Thyroid gland (tissue), 4 donors: ENCODE measurements around the gene PIM3. TPM values are rescaled to one million over a fixed set of nuclear protein-coding genes. Genes with fewer than 3 reads are reported as not detected.

Experiments used
- DNase-seq, 2 donors: peaks; one replicate each; pipeline ENCODE4 v3.0.0-alpha.2; 2019
- H3K27ac ChIP-seq, 3 donors: fragments of 200-600 bp; sonication (generic); 1 replicate in 2 of 3; 2 replicates in 1 of 3; pipeline ENCODE4 v1.5.1; 2016 to 2019; ENCODE audit warnings: mild to moderate bottlenecking in 1 of 3, moderate library complexity in 1 of 3
- H3K27me3 ChIP-seq: fragments of 200-600 bp; sonication (generic); one replicate; pipeline ENCODE4 v1.5.1; 2019
- H3K36me3 ChIP-seq, 2 donors: fragments of 200-600 bp; sonication (generic); one replicate each; pipeline ENCODE4 v1.5.1; 2016 to 2019
- H3K4me1 ChIP-seq, 2 donors: fragments of 200-600 bp; sonication (generic); one replicate each; pipeline ENCODE4 v1.5.1; 2017 to 2019
- H3K4me3 ChIP-seq, 3 donors: fragments of 200-600 bp; sonication (generic); replicated peaks in 1 of 3; 1 replicate in 2 of 3; 2 replicates in 1 of 3; pipeline ENCODE4 v1.5.1; 2016; ENCODE audit warnings: mild to moderate bottlenecking in 1 of 3
- H3K9me3 ChIP-seq: fragments of 200-600 bp; sonication (generic); one replicate; pipeline ENCODE4 v1.5.1; 2017
- CTCF ChIP-seq, 6 experiments: fragments of 200-600 bp in 3 of 6; fragments of 450-650 bp in 3 of 6; sonication (generic) in 3 of 6; IDR thresholded peaks; one replicate each; pipeline ENCODE4 v1.5.1; 2016 to 2019; ENCODE audit warnings: antibody characterized with exemption in 6 of 6, mild to moderate bottlenecking in 2 of 6, inconsistent platforms in 1 of 6, moderate library complexity in 1 of 6
- POLR2A ChIP-seq, 2 donors: fragments of 450-650 bp; IDR thresholded peaks; one replicate each; pipeline ENCODE4 v1.6.1; 2017; ENCODE audit warnings: antibody characterized with exemption in 2 of 2, mild to moderate bottlenecking in 2 of 2, moderate library complexity in 1 of 2
- WGBS, 2 donors: methylation state at CpG; one replicate each; pipeline ENCODE4 v1.1.5; 2017; 5-methylcytosine and 5-hydroxymethylcytosine counted together
- intact Hi-C: fragments of 100-400 bp; cut with DNase I; formaldehyde crosslinking; loops from one replicate; pipeline ENCODE4 v1.15.1; 2023
- total RNA-seq, 4 donors: library from RNA; depleted of rRNA; stranded (reverse); fragments of >200 nt; gene quantifications; one replicate each; pipeline ENCODE4 v1.2.3, GENCODE V29; 2016

PIM3 gene
- total RNA-seq, 4 donors from 2014 or later: 45.4 to 108 (median 73.2) TPM

GRCh38 chr22:49995041-49995360, 34.4 kb downstream of the PIM3 start:
- DNase-seq: no peak
- TF ChIP-seq CTCF (IDR thresholded peaks at IDR 0.05) (no peak), POLR2A (IDR thresholded peaks at IDR 0.05) (no peak)
- no peaks in the 10 kb centered on the region for H3K9me3 ChIP-seq
- H3K27ac ChIP-seq: no peak overlapping the region
- intact Hi-C loops: no loop called here
- peaks cover 0 to 12% of the 10 kb centered on the region in 2 donors for H3K4me1 ChIP-seq
- 80 to 100% methylated on average over 1 of the region's 3 CpGs for WGBS, 2 donors
- H3K27me3 ChIP-seq: peaks cover 3% of the 10 kb centered on the region
- no peak overlapping the region for H3K4me3 ChIP-seq
- no peaks in the 10 kb centered on the region for H3K36me3 ChIP-seq

DNA sequence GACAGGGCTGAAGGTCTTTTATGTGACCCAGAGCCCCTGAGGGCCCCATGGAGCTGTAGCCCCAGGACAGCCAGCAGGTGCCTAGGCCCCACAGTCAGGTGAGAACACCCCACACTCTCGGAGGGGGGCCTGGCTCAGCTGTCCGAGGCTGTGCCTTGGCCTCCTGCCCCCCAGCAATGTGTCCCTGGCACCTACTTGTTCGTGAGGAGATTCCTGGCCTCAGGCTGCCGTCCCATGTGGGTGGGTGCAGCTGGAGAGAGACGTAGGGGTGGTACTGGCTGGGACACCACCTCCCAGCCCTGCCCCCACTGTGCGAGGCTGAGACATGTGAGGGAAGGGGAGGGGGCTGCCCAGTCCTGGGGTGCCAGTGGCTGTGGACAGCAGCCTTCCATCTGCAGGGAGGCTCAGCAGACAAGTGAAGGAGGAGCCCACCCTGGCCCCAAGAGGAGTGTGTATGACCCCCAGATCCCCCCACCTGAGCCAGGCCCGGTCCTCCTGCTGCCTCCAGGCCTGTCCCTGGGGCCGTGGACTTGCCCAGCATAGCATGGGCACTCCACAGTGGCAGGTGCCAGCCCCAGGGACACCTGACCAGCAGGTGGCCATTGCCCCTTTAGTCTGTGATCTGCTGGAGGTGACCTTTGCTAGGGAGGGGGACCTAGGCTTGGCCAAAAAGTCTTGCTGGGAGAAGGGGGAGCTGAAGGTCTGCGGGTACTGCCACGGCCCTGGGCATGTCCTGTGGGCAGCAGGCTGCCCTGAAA, 35.0 kb downstream of the PIM3 start:
- Histone ChIP-seq H3K27ac (no peak overlapping the region), H3K27me3 (peaks cover 4% of the 10 kb centered on the region), H3K36me3 (no peaks in the 10 kb centered on the region), H3K9me3 (no peaks in the 10 kb centered on the region), H3K4me1 (peaks cover 0 to 12% of the 10 kb centered on the region in 2 donors), H3K4me3 (no peak overlapping the region)
- TF ChIP-seq POLR2A (IDR thresholded peaks at IDR 0.05): no peak
- TF ChIP-seq CTCF (IDR thresholded peaks at IDR 0.05): no peak
- intact Hi-C loops: no loop called here
- WGBS, 2 donors: 90 to 91% methylated on average over 4 to 6 of the region's 10 CpGs
- no peak for DNase-seq

- H3K36me3 ChIP-seq: no peaks in the 10 kb centered on the region
- H3K27ac ChIP-seq: no peak overlapping the region
- intact Hi-C loops: no loop called here
- H3K9me3 ChIP-seq: no peaks in the 10 kb centered on the region
- H3K4me1 ChIP-seq: peaks cover 0 to 12% of the 10 kb centered on the region in 2 donors
- WGBS, 2 donors: 89 to 95% methylated on average over 3 to 4 of the region's 4 CpGs
- TF ChIP-seq POLR2A (IDR thresholded peaks at IDR 0.05): no peak
- TF ChIP-seq CTCF (IDR thresholded peaks at IDR 0.05): no peak
- no peak overlapping the region for H3K4me3 ChIP-seq
- DNase-seq: no peak
- peaks cover 4% of the 10 kb centered on the region for H3K27me3 ChIP-seq
These were observed 35.5 kb downstream of the PIM3 start for GRCh38 chr22:49996119-49996517.

DNA sequence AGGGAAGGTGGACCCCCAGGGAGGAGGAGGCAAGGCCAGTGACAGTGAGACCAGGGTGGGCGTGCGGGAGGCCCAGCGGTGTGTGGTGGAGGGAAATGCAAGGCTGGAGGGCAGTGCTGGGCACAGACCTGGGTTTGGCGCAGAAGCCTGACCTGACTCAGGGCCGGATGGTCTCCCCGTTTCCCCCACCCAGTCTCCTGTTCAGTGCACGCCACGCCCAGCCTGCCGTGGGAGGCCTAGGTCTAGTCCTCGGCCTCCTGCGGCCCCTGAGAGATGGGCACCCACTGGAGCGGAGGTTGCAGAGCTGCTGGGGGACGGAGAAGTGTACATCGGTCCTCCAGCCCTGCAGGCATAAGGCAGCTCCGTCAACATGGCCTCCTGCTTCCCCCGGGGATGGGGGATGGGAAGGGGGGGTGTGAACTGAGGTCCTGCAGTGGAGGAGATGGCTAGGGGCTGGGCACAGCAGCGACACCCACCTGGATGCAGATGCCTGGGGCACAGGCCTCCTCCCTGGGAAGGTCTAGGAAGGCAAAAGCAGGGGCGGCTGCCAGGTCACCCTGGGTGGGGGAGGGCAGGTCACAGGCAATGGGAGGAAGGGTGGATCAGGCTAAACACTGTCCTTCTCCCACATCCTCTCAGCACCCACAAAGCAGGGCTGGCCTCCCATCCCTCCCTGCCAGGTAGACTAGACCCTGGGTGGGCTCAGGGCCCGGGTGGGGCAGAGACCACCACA, 36.1 kb downstream of the PIM3 start:
- H3K36me3 ChIP-seq: no peaks in the 10 kb centered on the region
- H3K4me3 ChIP-seq: no peak overlapping the region
- TF ChIP-seq CTCF (IDR thresholded peaks at IDR 0.05): no peak
- no peak for TF ChIP-seq POLR2A (IDR thresholded peaks at IDR 0.05)
- H3K27ac ChIP-seq: no peak overlapping the region
- H3K4me1 ChIP-seq: peaks cover 0 to 12% of the 10 kb centered on the region in 2 donors
- WGBS, 2 donors: 87 to 88% methylated on average over 14 to 17 of the region's 19 CpGs
- peaks cover 4% of the 10 kb centered on the region for H3K27me3 ChIP-seq
- H3K9me3 ChIP-seq: no peaks in the 10 kb centered on the region
- DNase-seq: no peak
- intact Hi-C loops: no loop called here

DNA sequence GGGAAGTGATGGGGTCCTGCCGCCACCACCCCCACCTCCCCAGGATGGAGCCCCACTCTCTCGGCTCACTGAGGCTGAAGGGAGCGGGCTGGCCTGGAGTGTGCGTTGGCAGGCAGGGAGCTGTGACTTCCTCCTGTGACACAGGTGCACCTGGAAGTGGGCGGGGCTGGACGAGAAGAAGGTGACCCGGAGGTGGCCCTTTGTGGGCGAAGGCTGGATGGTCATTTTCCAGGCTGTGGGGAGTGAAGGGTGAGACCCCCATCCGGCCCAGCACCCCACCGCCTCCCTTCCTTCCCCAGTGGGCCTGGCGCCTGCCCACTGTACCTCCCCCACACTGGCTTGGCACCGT, 36.7 kb downstream of the PIM3 start:
- no peak for DNase-seq
- no peak overlapping the region for H3K27ac ChIP-seq
- H3K27me3 ChIP-seq: peaks cover 4% of the 10 kb centered on the region
- 87 to 88% methylated on average over 12 of the region's 12 CpGs for WGBS, 2 donors
- H3K4me1 ChIP-seq: peaks cover 0 to 12% of the 10 kb centered on the region in 2 donors
- intact Hi-C loops: no loop called here
- no peak overlapping the region for H3K4me3 ChIP-seq
- H3K36me3 ChIP-seq: no peaks in the 10 kb centered on the region
- H3K9me3 ChIP-seq: no peaks in the 10 kb centered on the region
- no peak for TF ChIP-seq CTCF (IDR thresholded peaks at IDR 0.05)
- no peak for TF ChIP-seq POLR2A (IDR thresholded peaks at IDR 0.05)
